RWPE1 (cell line): ENCODE results near the gene IGSF8.

Source experiments
- CTCF ChIA-PET: fragments of 350-600 bp; sonication (Branson Sonifier 250); formaldehyde crosslinking; extraction: SDS; loops from one replicate; lab custom pipeline; 2021; lab: Yijun Ruan, JAX
- POLR2A ChIA-PET: fragments of 400-600 bp; formaldehyde crosslinking; extraction: SDS; loops from one replicate; lab custom pipeline; 2020; ENCODE audit warnings: antibody characterized with exemption; ENCODE audit not compliant: low non-redundant PET; lab: Yijun Ruan, JAX
- DNase-seq: peaks from one replicate; pipeline ENCODE4 v3.0.0; 2012; ENCODE audit warnings: low spot score
- H3K27ac ChIP-seq: fragments of 450-650 bp; 2 replicates; pipeline ENCODE4 v1.5.1; 2017
- CTCF ChIP-seq: fragments of 450-650 bp; conservative IDR thresholded peaks from 2 replicates; pipeline ENCODE4 v1.5.1; 2017; ENCODE audit warnings: low read depth, mild to moderate bottlenecking

Gene IGSF8

GRCh38 chr1:160131803-160132565 is 33.6 kb upstream of the IGSF8 start:
- no peak for DNase-seq
- no peak for TF ChIP-seq CTCF
- CTCF ChIA-PET = interaction anchor here (0.5 to 0.7 kb wide), 2 partner anchors 20 to 436 kb away, joined by 3 read pairs; no protein-coding TSS in a partner anchor
- no peak overlapping the region for H3K27ac ChIP-seq
- POLR2A ChIA-PET = no interaction called here

- no peak overlapping the region for H3K27ac ChIP-seq
- TF ChIP-seq CTCF = no peak
- ChIA-PET POLR2A (no interaction called here), CTCF (interaction anchor here (0.6 kb wide), 1 partner anchor 22 kb away, joined by 3 read pairs; no protein-coding TSS in a partner anchor)
- no peak for DNase-seq
Observed at GRCh38 chr1:160130939-160131338, 32.5 kb upstream of the IGSF8 start.

- POLR2A ChIA-PET = no interaction called here
- CTCF ChIA-PET = interaction anchor here (0.6 kb wide), 2 partner anchors 21 to 108 kb away, joined by 3 to 4 read pairs; no protein-coding TSS in a partner anchor
- DNase-seq = no peak
Observed at GRCh38 chr1:160130486-160130885, 32.1 kb upstream of the IGSF8 start.

GRCh38 chr1:160129966-160130365 is 31.5 kb upstream of the IGSF8 start:
- no peak overlapping the region for H3K27ac ChIP-seq
- POLR2A ChIA-PET = no interaction called here
- no peak for DNase-seq
- CTCF ChIA-PET = interaction anchor here (0.6 kb wide), 1 partner anchor 108 kb away, joined by 4 read pairs; no protein-coding TSS in a partner anchor
- no peak for TF ChIP-seq CTCF

More at GRCh38 chr1:160130486-160130885, 32.1 kb upstream of the IGSF8 start:
- no peak for TF ChIP-seq CTCF
- no peak overlapping the region for H3K27ac ChIP-seq

GRCh38 chr1:160129558-160129957 is 31.1 kb upstream of the IGSF8 start:
- no peak for DNase-seq

GRCh38 chr1:160129046-160129445 is 30.6 kb upstream of the IGSF8 start:
- no peak for TF ChIP-seq CTCF
- ChIA-PET CTCF (interaction anchor here (1.0 kb wide), 1 partner anchor 28 kb away, joined by 4 read pairs; no protein-coding TSS in a partner anchor), POLR2A (no interaction called here)
- H3K27ac ChIP-seq = no peak overlapping the region
- no peak for DNase-seq

More at GRCh38 chr1:160129558-160129957, 31.1 kb upstream of the IGSF8 start:
- ChIA-PET POLR2A (no interaction called here), CTCF (no interaction called here)
- TF ChIP-seq CTCF = no peak
- no peak overlapping the region for H3K27ac ChIP-seq
